Measurements from ENCODE around the gene KANTR. TPM values are rescaled to one million over a fixed set of nuclear protein-coding genes. Genes with fewer than 3 reads are reported as not detected.

Gene KANTR
- total RNA-seq, 2 donors from 2014 or later, result 18.6 to 44.9 TPM

DNA sequence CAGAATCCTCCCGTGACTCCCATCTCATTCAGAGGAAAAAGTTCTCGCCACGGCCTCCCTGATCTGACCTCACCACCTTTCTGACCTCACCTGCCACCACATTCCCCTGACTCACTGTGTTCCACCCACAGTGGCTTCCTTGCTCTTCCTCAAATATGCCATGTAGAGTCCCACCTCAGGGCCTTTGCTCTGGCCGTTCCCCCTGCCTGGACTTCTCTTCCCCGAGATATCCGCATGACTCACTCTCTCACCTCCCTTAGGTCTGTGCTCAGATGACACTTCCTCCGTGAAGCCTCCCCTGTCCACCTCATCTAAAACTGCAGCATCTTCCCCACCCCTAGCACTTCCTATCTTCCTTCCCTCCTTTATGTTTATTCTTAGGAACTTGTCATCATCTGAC, 18.9 kb upstream of the KANTR start:
- Mint-ChIP-seq H3K4me3 (no peak overlapping the region), H3K27me3 (no peaks in the 10 kb centered on the region), H3K36me3 (ENCODE audit: low read depth) (no peaks in the 10 kb centered on the region), H3K27ac (peak overlapping the region; percentile 12), H3K4me1 (peaks cover 6% of the 10 kb centered on the region), H3K9me3 (no peaks in the 10 kb centered on the region)
- peak; percentile 45 for ATAC-seq (replicated peaks)

- Mint-ChIP-seq H3K27me3 (no peaks in the 10 kb centered on the region), H3K36me3 (ENCODE audit: low read depth) (peaks cover 5% of the 10 kb centered on the region), H3K9me3 (no peaks in the 10 kb centered on the region)
Measured at GRCh38 chrX:53076671-53077070, 17.3 kb upstream of the KANTR start.

DNA sequence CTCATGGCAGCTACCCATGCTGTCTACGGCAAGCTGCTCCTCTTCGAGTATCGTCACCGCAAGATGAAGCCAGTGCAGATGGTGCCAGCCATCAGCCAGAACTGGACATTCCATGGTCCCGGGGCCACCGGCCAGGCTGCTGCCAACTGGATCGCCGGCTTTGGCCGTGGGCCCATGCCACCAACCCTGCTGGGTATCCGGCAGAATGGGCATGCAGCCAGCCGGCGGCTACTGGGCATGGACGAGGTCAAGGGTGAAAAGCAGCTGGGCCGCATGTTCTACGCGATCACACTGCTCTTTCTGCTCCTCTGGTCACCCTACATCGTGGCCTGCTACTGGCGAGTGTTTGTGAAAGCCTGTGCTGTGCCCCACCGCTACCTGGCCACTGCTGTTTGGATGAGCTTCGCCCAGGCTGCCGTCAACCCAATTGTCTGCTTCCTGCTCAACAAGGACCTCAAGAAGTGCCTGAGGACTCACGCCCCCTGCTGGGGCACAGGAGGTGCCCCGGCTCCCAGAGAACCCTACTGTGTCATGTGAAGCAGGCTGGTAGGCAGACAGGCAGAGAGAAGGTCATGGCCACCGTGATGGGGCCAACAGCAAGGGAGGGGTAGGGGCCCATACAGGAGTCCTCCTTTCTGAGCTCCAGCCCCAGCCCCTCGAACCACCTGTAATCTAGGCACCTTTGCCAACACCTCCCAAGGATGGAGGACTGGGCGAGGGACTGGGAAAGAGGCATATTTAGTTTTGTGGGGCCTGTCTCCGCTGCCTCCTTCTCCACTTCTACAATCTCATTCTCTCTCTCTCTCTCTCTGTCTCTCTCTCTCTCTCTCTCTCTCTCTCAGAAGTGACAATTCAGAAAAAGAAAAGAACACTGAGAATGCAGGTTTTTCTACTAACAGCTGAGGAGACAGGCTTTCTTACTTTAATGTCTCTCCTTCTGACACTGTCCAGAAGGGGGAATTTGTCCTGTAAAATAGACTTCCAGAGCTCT, 16.4 kb upstream of the KANTR start:
- peaks cover 6% of the 10 kb centered on the region for H3K4me1 Mint-ChIP-seq
- H3K9me3 Mint-ChIP-seq, result no peaks in the 10 kb centered on the region

More at GRCh38 chrX:53076671-53077070, 17.3 kb upstream of the KANTR start:
- H3K4me1 Mint-ChIP-seq, result peaks cover 11% of the 10 kb centered on the region
- ATAC-seq (replicated peaks), result no peak
- no peak overlapping the region for H3K4me3 Mint-ChIP-seq
- no peak overlapping the region for H3K27ac Mint-ChIP-seq

DNA sequence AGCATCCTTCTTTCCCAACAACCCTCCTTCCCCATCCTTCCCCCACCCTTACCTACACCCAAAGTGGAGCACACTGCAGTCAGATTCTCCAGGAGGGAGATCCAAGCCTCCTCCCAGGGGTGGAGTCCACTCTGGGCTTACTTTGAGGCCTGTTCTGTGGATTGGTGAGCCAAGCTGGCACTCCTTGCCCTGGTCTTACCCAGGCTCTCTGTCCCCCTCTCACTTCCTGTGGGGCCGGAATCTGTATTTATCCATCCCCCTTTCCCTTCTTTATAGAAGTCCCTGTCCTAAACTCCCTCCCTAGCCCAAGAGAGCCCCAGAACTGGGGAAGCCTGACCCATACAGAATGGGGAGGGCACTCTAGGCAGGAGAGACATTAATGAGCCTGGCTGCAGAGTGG, 15.0 kb upstream of the KANTR start:
- H3K4me3 Mint-ChIP-seq, result no peak overlapping the region
- H3K27ac Mint-ChIP-seq, result no peak overlapping the region
- H3K9me3 Mint-ChIP-seq, result no peaks in the 10 kb centered on the region
- no peaks in the 10 kb centered on the region for H3K27me3 Mint-ChIP-seq
- peaks cover 27% of the 10 kb centered on the region for H3K36me3 Mint-ChIP-seq (ENCODE audit: low read depth)
- ATAC-seq (replicated peaks), result no peak
- peaks cover 11% of the 10 kb centered on the region for H3K4me1 Mint-ChIP-seq

More for the DNA sequence above, 16.4 kb upstream of the KANTR start:
- Mint-ChIP-seq H3K27me3 (no peaks in the 10 kb centered on the region), H3K36me3 (ENCODE audit: low read depth) (peaks cover 13% of the 10 kb centered on the region), H3K27ac (peak overlapping the region; percentile 58), H3K4me3 (no peak overlapping the region)
- ATAC-seq (replicated peaks), result no peak

- peaks cover 47% of the 10 kb centered on the region for H3K36me3 Mint-ChIP-seq (ENCODE audit: low read depth)
- ATAC-seq (replicated peaks), result no peak
- H3K27ac Mint-ChIP-seq, result peak overlapping the region; percentile 91
- no peaks in the 10 kb centered on the region for H3K27me3 Mint-ChIP-seq
- no peaks in the 10 kb centered on the region for H3K9me3 Mint-ChIP-seq
- H3K4me1 Mint-ChIP-seq, result peaks cover 26% of the 10 kb centered on the region
- peak overlapping the region; percentile 76 for H3K4me3 Mint-ChIP-seq
Measured at GRCh38 chrX:53080628-53081580, 13.0 kb upstream of the KANTR start.

DNA sequence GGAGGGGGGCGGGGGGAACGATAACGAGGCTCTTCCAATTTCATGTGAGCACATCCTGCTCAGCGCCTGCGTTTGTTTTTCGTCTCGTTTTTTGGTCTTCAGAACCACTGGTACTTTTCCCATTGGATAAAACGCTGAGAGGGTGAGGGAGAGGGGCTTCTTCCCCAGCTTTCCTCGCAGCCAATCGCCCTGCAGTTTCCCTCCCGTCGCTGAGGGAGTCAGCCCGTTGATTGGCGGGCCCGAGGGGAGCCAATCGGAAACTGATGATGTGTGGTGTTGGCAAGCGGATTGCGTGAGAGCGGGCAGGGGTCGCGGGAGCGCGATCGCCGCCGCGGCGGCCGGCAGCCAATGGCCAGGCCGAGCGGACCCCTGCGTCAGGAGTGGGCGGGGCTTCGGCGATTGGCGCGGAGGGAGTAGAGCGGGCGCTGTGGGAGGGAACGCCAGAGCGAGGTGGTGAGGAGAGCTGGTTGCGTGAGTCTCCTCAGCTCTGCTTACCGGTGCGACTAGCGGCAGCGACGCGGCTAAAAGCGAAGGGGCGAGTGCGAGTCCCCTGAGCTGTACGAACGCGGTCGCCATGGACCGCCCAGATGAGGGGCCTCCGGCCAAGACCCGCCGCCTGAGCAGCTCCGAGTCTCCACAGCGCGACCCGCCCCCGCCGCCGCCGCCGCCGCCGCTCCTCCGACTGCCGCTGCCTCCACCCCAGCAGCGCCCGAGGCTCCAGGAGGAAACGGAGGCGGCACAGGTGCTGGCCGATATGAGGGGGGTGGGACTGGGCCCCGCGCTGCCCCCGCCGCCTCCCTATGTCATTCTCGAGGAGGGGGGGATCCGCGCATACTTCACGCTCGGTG, 11.8 kb upstream of the KANTR start, which contains the start of gene TSPYL2:
TSPYL2 (plus strand) TSS at position 443 of the 848 bp plus-strand sequence; CDS start at position 575, 132 bp downstream.
- peak; percentile 94 for ATAC-seq (replicated peaks)
- Mint-ChIP-seq H3K36me3 (ENCODE audit: low read depth) (peaks cover 60% of the 10 kb centered on the region), H3K27me3 (no peaks in the 10 kb centered on the region), H3K4me1 (peaks cover 31% of the 10 kb centered on the region), H3K9me3 (no peaks in the 10 kb centered on the region), H3K27ac (peak within 1 kb of the TSS; percentile 98), H3K4me3 (peak within 1 kb of the TSS; percentile 91)

DNA sequence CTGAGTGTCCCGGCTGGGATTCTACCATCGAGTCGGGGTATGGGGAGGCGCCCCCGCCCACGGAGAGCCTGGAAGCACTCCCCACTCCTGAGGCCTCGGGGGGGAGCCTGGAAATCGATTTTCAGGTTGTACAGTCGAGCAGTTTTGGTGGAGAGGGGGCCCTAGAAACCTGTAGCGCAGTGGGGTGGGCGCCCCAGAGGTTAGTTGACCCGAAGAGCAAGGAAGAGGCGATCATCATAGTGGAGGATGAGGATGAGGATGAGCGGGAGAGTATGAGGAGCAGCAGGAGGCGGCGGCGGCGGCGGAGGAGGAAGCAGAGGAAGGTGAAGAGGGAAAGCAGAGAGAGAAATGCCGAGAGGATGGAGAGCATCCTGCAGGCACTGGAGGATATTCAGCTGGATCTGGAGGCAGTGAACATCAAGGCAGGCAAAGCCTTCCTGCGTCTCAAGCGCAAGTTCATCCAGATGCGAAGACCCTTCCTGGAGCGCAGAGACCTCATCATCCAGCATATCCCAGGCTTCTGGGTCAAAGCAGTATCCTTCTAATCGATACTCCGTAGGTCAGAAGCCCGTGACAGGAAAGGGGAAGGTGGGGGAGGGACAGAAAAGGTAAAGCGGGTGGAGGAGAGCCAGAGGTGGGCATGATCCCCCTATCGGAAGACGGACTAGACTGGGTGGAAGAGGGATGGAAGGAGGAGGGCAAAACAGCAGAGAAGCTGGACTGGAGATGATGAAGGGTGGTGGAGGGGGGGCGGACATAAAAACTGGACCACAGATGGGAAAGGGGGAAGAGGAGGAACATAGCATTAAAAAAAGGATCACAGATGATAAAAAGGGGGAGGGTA, 10.9 kb upstream of the KANTR start:
- Mint-ChIP-seq H3K9me3 (no peaks in the 10 kb centered on the region), H3K4me1 (peaks cover 36% of the 10 kb centered on the region), H3K27me3 (no peaks in the 10 kb centered on the region), H3K36me3 (ENCODE audit: low read depth) (peaks cover 68% of the 10 kb centered on the region), H3K4me3 (peak overlapping the region; percentile 91), H3K27ac (peak overlapping the region; percentile 98)
- ATAC-seq (replicated peaks), result no peak

DNA sequence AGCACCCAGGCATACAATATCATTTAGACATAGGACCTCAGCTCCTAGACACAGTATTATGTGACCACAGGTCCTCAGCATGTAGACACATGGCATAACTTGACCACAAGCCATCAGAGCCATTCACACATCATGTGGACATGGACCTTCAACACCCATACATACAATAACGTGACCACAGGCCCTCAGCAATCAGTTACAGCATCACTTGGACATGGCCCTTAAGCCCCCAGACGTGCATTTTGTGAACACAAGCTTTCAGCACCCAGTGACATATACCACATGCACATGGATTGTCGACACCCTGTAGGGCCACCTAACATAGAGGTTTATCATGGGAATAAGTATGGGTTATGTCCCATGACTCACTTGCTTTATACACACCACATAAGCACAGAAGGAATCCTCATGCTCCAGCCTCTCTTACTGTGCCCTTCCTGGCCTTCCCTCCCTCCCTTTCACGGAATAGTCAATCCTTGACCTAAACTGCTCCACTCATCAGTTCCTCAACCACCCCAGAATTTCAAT, 9.8 kb upstream of the KANTR start:
- Mint-ChIP-seq H3K4me3 (peak overlapping the region; percentile 91), H3K4me1 (peaks cover 46% of the 10 kb centered on the region), H3K27ac (peak overlapping the region; percentile 98), H3K9me3 (no peaks in the 10 kb centered on the region), H3K36me3 (ENCODE audit: low read depth) (peaks cover 77% of the 10 kb centered on the region), H3K27me3 (no peaks in the 10 kb centered on the region)
- no peak for ATAC-seq (replicated peaks)

DNA sequence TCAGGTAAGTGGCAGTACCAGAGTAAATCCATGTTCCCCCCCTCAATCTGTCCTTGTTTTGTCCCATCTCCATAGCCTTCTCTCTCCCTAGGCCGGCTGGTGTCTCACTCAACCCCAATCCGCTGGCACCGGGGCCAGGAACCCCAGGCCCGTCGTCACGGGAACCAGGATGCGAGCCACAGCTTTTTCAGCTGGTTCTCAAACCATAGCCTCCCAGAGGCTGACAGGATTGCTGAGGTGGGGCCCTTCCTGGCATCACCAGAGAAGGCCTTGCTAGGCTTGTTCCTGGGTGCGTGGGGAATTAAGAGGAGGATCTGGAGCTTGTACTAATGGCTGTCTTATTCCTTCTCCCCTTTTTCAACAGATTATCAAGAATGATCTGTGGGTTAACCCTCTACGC, 9.1 kb upstream of the KANTR start:
- peak overlapping the region; percentile 98 for H3K27ac Mint-ChIP-seq
- peaks cover 77% of the 10 kb centered on the region for H3K36me3 Mint-ChIP-seq (ENCODE audit: low read depth)
- no peak for ATAC-seq (replicated peaks)
- peaks cover 46% of the 10 kb centered on the region for H3K4me1 Mint-ChIP-seq
- H3K4me3 Mint-ChIP-seq, result peak overlapping the region; percentile 91
- no peaks in the 10 kb centered on the region for H3K27me3 Mint-ChIP-seq
- H3K9me3 Mint-ChIP-seq, result no peaks in the 10 kb centered on the region

DNA sequence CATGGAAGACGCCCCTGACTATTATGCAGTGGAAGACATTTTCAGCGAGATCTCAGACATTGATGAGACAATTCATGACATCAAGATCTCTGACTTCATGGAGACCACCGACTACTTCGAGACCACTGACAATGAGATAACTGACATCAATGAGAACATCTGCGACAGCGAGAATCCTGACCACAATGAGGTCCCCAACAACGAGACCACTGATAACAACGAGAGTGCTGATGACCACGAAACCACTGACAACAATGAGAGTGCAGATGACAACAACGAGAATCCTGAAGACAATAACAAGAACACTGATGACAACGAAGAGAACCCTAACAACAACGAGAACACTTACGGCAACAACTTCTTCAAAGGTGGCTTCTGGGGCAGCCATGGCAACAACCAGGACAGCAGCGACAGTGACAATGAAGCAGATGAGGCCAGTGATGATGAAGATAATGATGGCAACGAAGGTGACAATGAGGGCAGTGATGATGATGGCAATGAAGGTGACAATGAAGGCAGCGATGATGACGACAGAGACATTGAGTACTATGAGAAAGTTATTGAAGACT, 8.2 kb upstream of the KANTR start:
- Mint-ChIP-seq H3K27me3 (no peaks in the 10 kb centered on the region), H3K4me1 (peaks cover 42% of the 10 kb centered on the region), H3K27ac (peak overlapping the region; percentile 98), H3K36me3 (ENCODE audit: low read depth) (peaks cover 76% of the 10 kb centered on the region), H3K4me3 (peak overlapping the region; percentile 91), H3K9me3 (no peaks in the 10 kb centered on the region)
- no peak for ATAC-seq (replicated peaks)

- peak overlapping the region; percentile 91 for H3K4me3 Mint-ChIP-seq
- H3K27ac Mint-ChIP-seq, result peak overlapping the region; percentile 98
- no peaks in the 10 kb centered on the region for H3K9me3 Mint-ChIP-seq
- H3K27me3 Mint-ChIP-seq, result no peaks in the 10 kb centered on the region
- ATAC-seq (replicated peaks), result no peak
- peaks cover 72% of the 10 kb centered on the region for H3K36me3 Mint-ChIP-seq (ENCODE audit: low read depth)
- peaks cover 41% of the 10 kb centered on the region for H3K4me1 Mint-ChIP-seq
Measured at GRCh38 chrX:53086464-53086863, 7.5 kb upstream of the KANTR start.

GRCh38 chrX:53087388-53087831, 6.5 kb upstream of the KANTR start:
- no peaks in the 10 kb centered on the region for H3K9me3 Mint-ChIP-seq
- H3K27me3 Mint-ChIP-seq, result no peaks in the 10 kb centered on the region
- no peak for ATAC-seq (replicated peaks)
- peaks cover 41% of the 10 kb centered on the region for H3K4me1 Mint-ChIP-seq
- H3K4me3 Mint-ChIP-seq, result peak overlapping the region; percentile 85
- peak overlapping the region; percentile 30 for H3K27ac Mint-ChIP-seq
- H3K36me3 Mint-ChIP-seq (ENCODE audit: low read depth), result peaks cover 65% of the 10 kb centered on the region
